ENCODE results near the gene SPINK9.

Gene SPINK9

DNA sequence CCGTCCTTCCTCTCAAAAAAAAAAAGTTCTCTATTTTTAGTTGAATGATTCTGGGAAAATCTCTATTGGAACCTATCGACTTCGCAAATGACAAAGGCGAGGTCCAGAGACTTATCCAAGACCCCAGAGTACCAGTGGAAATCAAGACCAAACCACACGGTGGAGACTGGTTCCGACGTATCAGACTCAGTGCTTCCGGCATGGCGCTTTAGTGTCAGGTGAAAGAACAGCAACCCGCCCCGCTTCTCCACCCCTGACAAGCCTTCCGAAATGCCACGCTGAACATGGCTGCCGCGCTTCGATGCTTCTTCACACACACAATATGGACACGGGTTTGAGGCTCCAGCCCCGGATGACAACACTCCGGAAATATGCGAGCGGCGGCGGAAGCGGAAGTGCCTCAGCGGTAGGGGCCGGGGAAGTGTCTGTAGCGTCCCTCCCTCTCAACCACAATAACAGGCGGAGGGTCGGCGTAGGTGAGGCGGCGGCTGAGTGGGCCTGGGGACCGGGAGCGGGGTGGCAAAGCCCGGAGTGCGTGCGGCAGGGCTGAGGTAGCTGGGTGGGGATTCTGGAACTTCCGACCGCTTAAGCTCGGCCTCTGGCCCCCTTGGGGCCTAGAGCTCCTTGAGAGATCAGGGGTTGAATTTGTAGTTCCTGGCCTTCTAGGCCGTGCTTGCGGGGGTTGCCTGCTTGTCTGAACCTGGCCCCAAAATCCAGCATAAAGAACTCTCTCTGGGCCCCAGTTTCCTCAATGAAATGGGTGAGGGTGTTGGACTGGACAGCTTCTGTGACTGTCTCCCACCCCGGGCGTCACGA is 48.4 kb downstream of the SPINK9 start, which contains the start of gene FBXO38:
Gene FBXO38 (plus strand): TSS at position 395 of the 816 bp plus-strand sequence. CDS start 10,819 bp downstream, outside the sequence.
- Mint-ChIP-seq H3K4me3 (peak within 1 kb of the TSS; percentile 86), H3K27ac (peak within 1 kb of the TSS; percentile 88), H3K4me1 (peaks cover 65% of the 10 kb centered on the region), H3K27me3 (no peaks in the 10 kb centered on the region), H3K9me3 (no peaks in the 10 kb centered on the region), H3K36me3 (peaks cover 7% of the 10 kb centered on the region)

DNA sequence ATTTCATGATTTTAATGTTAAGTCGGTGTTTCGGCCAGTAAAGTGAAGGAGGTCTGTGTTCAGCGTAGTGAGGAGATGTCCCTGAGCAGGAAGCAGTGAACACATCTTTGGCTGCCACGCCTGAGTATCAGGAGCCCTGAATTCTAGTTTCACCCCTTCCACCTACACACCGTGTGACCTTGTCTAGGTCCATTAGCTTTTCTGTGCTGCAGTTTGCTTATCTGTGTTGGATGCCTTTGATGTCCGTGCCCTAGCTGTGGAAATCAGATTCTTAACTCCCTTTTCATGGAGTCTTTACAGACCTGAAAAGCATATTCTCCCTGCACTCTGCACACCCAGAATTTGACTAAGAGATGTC is 49.0 kb downstream of the SPINK9 start:
- H3K27me3 Mint-ChIP-seq, result no peaks in the 10 kb centered on the region
- peak overlapping the region; percentile 86 for H3K4me3 Mint-ChIP-seq
- H3K36me3 Mint-ChIP-seq, result peaks cover 7% of the 10 kb centered on the region
- peaks cover 65% of the 10 kb centered on the region for H3K4me1 Mint-ChIP-seq
- peak overlapping the region; percentile 88 for H3K27ac Mint-ChIP-seq
- H3K9me3 Mint-ChIP-seq, result no peaks in the 10 kb centered on the region

DNA sequence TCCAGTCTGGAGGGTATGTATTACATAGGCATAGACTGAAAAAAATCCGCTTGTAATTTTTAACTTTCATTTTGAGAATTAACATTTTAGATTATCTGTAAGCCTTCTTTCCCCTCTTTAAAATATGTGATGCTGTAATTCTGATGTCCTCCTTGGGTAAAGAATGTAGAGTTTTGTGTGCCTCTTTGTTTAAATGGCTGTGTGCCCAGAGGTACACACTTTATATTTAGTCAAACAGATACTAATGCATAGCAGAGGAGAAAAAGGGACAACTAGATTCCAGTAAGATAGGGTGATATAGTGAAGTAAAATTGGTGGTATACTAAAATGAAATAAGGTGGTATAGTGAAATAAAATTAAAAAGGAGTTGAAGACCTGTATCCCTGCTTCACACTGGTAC is 49.7 kb downstream of the SPINK9 start:
- peak overlapping the region; percentile 88 for H3K27ac Mint-ChIP-seq
- H3K9me3 Mint-ChIP-seq, result no peaks in the 10 kb centered on the region
- peaks cover 61% of the 10 kb centered on the region for H3K4me1 Mint-ChIP-seq
- H3K4me3 Mint-ChIP-seq, result peak overlapping the region; percentile 86
- H3K36me3 Mint-ChIP-seq, result peaks cover 7% of the 10 kb centered on the region
- no peaks in the 10 kb centered on the region for H3K27me3 Mint-ChIP-seq

DNA sequence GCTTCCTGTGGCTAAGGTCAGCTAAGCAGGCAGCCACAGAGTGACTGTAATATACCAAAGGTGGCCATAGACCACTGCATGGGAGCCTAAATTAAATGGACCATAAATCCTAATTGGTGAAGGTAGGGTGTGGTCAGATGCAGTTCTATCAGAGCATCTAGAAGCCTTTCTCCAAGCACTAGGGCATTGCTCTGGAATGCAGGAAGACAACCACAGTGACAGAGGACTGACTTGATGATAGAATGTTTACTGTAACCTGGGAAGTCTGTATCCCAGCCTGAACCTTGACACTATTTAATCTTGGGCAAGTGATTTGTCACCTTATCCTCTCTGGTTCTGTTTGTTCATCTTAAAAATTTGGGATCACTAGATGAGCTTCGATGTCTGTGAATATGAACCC is 50.7 kb downstream of the SPINK9 start:
- Mint-ChIP-seq H3K27me3 (no peaks in the 10 kb centered on the region), H3K9me3 (no peaks in the 10 kb centered on the region), H3K4me3 (peak overlapping the region; percentile 86), H3K36me3 (peaks cover 5% of the 10 kb centered on the region), H3K27ac (peak overlapping the region; percentile 8), H3K4me1 (peaks cover 69% of the 10 kb centered on the region)

DNA sequence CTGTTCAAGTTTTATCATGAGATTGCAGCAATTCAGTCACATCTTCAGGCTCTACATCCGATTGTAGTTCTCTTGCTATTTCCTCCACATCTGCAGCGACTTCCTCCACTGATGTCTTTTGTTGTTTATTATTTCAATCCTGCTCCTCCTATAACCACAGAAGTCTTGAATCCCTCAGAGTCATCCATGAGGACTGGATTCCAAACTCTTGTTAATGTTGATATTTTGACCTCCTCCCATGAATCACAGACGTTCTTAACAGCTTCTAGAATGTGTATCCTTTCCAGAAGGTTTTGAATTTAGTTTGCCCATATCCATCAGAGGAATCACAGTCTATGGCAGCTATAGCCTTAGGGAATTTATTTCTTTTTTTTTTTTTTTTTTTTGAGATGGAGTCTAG is 52.0 kb downstream of the SPINK9 start:
- peaks cover 82% of the 10 kb centered on the region for H3K4me1 Mint-ChIP-seq
- H3K27ac Mint-ChIP-seq, result peak overlapping the region; percentile 38
- H3K27me3 Mint-ChIP-seq, result no peaks in the 10 kb centered on the region
- no peaks in the 10 kb centered on the region for H3K9me3 Mint-ChIP-seq
- H3K4me3 Mint-ChIP-seq, result no peak overlapping the region
- peaks cover 5% of the 10 kb centered on the region for H3K36me3 Mint-ChIP-seq

DNA sequence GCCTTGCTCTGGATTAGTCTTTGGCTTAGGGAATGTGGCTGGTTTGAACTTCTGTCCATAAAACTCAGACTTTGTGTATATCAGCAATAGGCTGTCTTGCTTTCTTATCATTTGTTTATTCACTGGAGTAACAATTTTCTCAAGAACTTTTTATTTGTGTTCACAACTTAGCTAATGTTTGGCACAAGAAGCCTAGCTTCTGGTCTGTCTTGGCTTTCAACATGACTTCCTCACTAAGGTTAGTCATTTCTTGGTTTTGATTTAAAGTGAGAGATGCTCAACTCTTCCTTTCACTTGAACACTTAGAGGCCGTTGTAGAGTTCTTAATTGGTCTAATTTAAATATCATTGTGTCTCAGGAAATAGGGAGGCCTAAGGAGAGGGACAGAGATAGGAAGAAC is 53.3 kb downstream of the SPINK9 start:
- Mint-ChIP-seq H3K27ac (peak overlapping the region; percentile 61), H3K27me3 (no peaks in the 10 kb centered on the region), H3K4me3 (peak overlapping the region; percentile 34), H3K36me3 (peaks cover 6% of the 10 kb centered on the region), H3K4me1 (peaks cover 89% of the 10 kb centered on the region), H3K9me3 (no peaks in the 10 kb centered on the region)
